ENCODE measurements around the gene ITGA7.
A peak's percentile ranks its signal among the peaks of the same experiment; 100 is the strongest.

Gene ITGA7

DNA sequence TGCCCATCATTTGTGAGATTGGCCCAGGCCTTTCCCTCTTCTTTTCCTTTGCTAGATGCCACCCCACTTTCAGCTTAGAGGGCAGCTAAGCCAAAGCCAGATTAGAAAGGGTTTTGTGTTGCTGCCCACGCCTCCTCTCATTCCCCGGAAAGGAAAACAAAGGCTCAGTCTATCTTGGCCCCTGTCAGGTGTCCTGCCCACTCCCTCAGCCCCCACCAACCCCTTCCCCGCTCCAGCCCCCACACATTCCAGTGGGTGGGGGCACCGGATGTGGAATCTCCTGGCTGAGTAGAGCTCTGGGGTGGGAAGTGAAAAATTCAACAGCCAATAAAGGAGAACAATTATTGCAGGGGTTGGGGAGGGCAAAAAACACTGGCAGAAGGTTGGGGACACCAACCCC is 10.3 kb upstream of the ITGA7 start:
- DNase-seq (ENCODE audit: low read depth in 2 of 2): no peak

DNA sequence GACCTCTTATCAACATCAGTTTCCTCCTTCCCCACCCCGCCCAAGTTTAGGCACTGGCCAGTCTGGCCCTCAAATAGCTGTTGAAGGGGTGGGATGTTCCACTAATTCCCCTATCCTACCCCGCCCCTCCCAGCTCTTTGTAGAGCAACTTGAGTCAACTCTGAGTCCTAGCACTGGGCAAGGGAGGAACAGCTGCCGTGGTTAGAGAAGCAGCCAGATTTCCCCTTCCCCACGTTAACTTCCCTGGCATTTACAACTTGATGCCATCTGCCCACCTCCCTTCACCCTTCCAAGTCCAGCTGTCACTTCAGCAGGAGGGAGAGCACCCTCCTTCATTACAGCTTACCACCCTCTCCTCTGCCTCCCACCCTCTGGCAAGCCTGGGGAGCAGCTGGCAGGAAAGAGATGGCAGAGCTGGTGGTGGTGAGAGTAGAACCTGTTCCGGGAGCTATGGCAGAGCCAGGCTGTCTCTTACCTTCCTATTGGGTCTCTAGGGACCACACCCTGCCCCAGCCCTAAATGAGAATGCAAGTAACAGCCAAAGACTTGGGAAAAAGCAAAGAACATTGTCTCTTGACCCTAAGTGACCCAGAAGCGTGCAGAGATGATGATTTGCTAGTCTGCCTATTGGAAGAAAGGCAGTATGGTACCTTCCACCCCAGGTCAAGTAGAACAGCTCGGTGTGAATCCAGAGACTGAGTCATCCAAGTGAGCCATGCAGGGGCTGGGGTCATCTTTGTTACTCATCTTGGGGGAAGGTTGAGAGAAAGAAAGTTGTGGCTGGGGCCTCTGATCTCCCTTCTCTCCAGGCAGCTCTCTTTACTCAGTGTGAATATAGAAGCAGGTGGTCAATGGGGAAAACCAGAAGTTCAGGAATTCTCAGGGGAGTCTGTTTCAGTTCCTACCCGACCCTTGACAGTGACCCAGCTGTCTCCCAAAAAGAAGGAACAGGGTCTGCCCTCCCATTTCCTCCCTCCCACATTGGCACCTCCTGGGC is 9.6 kb upstream of the ITGA7 start:
- DNase-seq (ENCODE audit: low read depth in 2 of 2): no peak

DNA sequence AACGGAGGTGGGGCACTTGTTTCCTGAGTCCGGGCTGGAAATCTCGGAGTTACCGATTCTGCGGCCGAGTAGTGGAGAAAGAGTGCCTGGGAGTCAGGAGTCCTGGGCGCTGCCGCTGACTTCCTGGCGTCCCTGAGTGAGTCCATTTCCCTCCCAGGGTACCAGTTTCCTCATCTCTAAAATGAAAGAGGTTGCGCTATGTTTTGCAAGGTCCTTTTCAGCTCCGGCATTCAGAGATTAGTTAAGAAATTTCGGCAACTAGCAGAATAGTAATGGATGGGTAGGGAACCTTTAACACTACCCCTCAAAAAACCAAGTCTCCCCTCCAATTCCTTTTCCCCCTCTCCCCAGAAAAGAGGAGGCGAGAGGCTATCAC is 8.9 kb upstream of the ITGA7 start:
- DNase-seq (ENCODE audit: low read depth in 2 of 2): no peak

DNA sequence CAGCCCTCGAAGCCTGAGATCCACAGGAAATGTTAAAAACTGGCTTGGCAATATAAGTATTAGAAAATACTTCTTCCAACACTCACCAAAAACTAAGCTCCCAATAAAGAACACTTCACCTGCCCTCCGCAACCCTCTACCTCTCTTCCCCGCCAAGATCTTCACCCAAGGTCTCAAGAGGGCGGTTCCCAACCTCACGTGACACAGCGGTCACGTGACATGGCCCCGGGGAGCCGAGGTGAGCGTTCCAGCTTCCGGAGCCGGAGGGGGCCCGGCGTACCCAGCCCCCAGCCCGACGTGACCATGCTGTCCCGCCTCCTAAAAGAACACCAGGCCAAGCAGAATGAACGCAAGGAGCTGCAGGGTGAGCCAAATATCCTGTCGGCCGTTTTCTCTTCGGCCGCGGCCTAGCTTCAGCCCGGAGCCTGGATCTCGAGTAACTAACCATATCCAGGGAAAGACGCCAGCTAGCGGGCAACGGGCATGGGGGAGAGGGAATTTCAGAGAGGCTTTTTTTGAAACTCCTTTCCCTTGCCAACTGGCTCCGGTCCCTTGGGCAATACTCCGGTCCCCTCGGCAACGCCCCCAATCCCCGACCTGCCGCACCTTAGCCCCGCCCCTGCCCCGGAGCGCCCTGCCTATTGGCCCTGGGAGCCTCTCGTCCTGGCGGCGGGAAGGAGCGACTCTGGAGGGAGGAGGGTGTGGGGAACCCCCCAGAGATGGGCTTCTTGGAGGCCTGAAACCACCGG is 8.3 kb upstream of the ITGA7 start, which contains the start of gene BLOC1S1:
Gene BLOC1S1, plus strand, starts transcription at position 214 of the 749 bp plus-strand sequence. Its CDS starts 6 bp downstream, at position 220.
- DNase-seq (ENCODE audit: low read depth in 2 of 2): peak; percentile 87 to 97

DNA sequence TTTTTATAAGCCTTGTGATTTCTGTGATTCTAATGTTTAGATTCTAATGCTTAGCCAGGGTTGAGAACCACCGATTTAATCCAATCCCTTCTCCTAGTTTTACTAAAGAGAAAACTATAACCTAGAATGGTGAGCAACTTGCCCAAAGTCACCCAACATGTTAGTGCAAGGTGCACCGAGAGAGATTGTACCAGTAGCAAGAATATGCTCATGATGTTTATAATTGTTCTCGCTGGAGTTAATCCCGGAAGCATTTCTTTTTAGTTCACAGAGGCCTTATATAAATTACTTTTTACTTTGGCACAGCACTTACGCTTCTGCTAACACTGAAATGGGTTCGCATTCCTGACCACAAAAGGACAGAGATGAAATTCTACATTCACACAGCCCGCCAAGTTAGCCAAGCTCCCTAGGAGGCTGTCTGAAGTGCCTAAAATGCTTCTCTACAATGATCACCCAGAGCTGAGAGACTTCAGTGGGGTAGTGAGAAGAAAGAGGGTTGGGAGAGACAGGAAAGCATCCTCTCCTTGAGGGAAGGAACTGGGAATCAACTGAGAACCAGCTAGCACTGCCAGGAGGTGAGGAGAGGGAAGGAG is 7.6 kb upstream of the ITGA7 start:
- no peak for DNase-seq (ENCODE audit: low read depth in 2 of 2)

DNA sequence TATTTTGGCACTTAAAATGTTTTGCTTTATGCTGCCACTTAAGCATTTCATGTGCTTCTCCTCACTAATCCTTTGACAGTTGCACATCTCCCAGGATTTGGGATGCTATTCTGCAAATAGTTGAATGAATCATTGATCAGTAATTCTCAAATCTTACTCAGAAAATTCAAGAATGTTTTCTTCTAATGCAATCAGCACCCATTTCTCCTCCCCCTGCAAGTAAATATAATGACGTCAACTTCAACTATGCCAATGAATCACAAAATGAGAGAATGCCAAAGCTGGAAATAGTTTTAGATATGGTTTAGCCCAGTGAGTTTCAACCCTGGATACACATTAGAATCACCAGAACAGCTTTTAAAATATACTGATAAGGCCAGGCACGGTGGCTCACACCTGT is 6.0 kb upstream of the ITGA7 start:
- DNase-seq (ENCODE audit: low read depth in 2 of 2): no peak

DNA sequence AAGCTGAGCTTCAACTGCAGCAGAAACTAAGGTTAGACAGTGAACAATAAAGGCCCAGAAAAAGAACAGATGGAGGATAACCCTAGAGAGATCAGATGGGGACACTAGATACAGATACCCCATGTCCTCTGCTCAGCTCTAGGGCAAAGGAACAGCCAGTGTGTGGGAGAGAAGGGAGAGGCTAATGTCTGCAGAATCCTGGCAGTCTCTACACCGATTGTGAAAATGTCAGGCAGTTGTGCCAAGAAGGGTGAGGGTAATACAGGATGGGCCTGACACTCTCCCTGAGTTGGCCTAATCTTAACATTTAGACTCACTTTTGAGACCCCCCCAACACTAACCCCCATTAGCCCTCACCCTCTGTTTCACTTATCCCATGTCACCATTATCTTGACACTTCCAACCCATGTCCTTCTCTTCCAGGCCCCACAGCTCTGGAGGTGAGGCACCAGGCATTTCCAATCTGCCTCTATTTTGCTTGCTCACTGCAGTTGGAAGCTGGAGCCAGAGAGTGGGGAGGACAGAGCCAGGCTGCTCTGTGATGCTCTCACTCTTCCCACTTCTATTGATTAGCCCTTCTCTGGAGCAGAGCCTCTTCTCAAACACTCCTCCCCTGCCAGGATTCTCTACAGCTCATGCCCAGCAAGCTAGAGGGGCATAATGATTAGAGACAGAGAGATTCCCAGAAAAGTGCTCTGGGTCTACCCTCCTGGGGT is 5.2 kb upstream of the ITGA7 start:
- DNase-seq (ENCODE audit: low read depth in 2 of 2): no peak

DNA sequence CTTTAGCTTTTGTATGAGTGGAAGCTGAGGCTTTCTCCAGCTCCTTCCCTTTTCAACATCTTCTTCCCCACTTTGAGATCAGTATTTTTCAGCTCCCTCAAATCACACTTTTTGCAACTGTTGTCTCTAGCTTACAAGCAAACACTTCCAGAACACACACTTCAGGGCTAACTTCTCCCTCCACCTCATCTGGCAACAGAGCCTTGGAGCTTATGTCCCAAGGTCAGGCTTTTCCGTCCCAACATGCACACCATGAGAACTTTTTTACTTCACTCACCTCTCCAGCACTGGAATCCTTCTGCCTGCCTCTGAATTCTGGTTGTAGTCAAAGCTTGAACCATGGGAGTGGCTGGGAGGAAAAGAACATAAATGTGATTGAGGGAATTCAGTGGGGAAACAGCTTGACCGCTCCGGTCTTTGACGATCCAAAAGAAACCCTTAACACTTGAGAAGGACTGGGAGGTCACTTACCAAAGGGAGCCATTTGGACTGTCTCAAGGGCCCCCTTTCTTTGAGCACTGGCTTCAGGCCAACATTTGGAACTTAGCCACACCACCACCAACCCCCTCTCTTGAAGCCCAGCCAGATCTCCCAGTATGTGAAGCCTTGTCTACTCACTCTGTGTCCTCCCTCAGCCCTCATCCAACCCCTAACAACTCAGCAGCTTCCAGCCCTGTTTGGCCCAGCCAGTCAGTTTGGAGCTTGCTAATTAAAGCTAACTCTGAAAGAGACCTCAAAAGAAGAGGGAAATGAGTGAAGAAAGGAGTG is 4.3 kb upstream of the ITGA7 start:
- no peak for DNase-seq (ENCODE audit: low read depth in 2 of 2)

DNA sequence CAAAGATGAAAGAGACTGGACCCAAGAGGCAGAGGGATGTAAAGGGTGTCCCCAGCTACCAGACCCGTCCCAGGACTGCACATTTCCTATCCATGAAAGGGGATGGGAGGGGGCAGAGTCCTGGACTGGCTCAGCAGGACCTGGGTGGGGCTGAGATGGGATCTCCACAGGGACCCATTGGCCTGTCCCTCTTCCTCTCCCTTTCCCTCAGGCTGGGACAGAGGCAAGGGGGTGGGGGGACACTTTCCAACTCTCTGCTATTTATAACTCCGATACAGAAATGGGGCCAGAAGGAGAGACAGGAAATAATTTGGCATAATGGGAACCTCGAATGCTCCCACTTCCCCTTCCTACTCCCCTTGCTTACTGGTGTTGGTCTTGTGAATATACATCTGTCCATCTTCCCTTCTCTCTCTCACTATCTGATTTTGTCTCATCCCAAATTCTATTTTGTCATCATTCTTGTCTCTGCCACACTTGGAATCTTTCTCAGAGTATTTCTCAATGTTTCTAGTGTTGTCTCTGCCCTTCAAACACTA is 1.1 kb upstream of the ITGA7 start:
- no peak for DNase-seq (ENCODE audit: low read depth in 2 of 2)

DNA sequence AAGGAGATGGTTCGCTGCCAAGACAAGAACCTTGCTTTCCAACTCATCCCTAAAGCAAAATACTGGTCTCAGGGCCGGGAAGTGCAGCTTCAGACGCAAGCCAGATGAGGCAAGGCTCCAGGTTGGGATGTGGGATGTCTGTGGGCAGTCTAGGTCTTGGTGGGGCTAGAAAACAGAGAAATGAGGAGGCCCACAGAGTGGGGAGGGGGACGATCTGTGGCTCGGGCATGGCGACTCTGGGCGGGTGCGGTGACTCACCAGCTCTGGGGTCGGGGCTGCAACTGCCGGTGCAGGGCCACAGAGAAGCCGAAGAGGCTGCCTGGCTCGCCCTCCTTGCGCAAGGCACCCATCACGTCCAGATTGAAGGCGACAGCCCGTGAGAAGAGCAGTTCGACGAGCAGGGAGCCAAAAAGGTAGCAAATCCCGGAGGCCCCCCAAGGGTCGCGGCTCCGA is 459 bp downstream of the ITGA7 start:
- no peak for DNase-seq (ENCODE audit: low read depth in 2 of 2)

DNA sequence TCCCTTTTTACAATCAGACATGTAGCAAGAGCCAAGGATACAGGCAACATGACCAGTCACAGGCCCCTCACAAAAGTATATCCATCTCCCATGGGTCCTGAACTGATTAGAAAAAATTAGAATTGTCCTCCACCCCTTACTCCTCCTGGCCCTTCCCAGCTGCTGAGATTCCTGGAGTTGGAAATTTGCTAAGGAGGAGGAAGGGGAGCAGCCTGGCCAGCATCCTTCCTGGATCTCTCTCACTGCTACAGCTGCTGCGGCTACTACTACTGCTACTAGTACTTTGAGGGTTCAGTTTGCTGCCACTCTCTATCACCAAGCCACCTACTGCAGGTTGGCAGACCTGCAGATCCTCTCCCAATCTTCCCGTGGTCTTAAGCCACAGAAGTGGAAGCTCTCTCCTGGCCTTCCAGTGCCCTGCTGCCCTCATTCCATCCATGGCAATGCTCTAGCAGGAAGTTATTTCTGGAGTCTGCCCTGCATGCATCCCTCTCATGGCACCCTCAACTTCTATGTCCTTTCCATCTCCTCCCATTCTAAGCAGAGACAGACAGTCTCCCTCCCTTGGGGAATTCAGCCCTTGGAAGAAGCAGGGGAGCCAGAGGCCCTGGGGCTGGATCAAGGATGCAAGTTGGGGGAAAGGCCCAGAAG is 1.0 kb downstream of the ITGA7 start:
- DNase-seq (ENCODE audit: low read depth in 2 of 2): no peak

DNA sequence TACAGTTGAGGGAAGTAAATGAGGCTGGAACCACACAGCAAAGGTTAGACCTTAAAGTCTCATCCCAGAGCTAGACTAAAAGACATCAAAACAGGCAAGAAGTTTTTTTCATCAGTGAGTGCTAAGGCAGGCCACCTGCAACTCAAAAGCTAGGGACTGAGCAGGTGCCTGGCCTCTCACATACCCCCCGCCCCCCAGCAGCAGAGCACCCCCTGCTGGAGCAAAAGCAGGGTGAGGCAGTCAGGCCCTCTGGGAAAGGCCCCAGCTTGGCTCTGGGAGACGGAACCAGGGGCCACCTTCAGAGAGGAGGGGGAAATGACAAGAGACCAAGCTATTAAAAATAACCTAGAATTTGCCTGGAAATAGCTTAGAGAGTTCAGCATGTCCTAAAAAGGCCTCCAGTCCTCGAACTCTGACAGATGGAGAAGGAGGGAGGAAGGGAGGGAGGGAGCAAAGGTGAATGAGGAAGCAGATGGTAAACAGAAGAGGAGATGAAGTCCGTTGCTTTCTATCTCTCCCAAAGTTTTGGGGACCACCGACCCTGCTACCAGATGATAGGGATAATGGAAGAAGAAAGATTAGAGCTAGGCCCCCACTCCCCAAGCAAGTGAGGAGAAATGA is 1.8 kb downstream of the ITGA7 start:
- DNase-seq (ENCODE audit: low read depth in 2 of 2): no peak

DNA sequence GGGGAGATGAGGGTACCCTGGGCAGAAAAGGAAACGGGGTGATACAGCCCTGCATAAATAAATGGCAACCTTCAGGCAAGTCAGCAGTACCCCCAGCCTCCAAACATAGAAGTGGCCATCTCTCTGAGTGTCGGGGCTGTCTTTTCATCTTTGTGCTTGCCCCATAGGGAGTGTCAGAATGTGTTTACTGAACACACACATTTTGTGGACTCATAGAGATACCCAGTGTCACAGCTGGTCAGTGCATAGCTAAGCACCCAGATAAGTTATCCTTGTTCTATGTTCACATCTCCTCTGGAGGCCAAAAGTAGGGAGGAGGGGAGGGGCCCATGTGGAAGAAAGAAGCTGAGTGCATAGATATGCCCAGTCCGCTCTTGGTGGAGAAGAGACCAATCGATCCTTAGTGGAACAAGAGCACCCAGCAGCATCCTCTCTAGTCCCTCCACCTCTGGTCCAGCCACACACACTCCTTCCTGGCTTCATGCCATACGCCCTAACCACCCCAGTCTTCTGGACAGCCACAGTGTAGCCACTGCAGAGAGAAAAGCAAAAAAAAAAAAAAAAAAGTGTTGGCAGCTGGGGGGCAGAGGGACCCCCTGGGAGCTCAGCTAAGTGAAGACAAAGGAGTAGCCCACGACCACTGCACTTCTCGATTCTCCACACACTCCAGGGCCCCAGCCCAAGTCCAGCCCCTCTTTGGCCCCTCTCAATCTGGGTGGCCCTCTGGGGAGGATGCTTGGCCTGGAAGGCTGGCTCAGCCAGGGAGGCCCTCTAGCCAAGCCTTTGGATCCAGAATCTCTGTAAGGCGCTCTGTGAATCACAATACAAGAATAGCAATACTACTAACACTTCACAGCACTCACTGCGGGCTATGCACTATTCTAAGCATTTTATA is 2.6 kb downstream of the ITGA7 start:
- DNase-seq (ENCODE audit: low read depth in 2 of 2): no peak

DNA sequence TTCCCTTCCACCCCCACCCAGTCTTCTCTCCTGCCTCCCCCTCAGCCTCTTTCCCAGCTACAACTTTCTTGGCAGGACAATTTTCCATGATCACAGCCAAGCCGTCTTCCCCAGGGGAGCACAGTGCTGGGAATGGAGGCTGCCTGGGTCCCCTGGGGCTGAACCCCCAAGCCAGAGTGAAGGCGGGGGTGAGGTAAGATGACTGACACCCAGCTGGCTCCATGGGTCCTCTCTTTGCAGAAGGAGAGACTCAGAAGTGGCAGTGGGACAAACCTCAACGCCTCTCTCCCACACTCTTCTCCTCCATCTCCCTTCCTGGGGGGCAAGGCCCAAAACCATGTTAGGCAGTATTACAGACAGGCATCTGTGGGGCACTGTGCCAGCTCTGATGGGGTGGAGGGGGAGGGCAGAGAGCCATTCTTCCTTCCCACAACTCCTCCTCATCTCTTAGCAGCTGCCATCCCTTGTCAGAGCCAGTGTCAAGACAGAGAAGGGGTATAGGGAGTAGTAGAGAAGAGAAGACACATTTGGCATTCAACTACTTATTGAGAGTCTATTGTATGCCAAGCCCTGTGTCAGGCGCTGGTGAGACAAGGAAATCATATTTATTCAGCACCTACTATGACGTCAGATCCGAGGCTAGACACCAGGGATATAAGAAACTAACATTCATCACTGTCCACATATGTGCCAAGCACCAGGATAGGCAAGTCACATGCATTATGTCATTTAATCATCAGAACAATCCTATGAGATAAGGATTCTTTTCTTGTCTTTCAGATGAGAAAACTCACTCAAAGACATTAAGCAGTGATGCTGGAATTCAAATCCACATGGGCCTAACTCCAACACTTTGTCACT is 3.6 kb downstream of the ITGA7 start:
- DNase-seq (ENCODE audit: low read depth in 2 of 2): no peak

DNA sequence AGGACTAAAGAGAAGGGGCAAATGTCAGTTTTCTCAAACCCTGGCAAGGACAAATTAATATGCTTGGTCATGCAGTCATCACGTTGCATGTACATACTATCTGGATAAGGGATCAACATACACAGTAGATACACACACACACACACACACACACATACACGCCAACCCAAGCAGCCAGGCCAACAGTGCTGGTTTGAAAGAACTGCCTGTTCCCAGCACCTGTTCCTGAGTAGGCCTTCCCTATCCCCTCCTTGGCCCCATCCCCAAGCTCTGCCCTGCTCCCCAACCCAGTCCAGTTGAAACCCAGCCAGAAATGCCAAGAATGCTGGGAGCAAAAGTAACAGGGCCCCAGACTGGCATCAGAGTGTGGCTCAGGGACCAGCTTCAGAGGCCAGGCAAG is 4.4 kb downstream of the ITGA7 start:
- no peak for DNase-seq (ENCODE audit: low read depth in 2 of 2)

DNA sequence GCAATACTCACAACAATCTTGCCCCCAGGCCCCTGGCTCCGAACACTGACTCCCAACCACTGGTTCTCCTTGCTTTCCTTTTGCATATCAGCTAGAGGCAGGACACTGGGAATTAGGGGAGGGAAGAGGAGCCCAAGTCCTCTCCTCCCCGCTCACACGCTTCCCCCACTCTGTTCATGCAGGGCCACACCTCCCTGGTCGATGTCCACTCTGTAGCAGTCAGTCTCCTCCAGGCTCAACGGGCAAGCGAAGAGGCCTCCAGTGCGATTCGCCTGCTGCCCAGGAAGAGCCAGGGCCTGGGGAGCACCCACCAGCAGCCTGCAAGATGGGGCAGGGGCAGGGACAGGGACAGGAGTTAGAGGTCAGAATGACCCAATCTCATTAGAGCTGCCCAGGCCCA is 4.8 kb downstream of the ITGA7 start:
- DNase-seq (ENCODE audit: low read depth in 2 of 2): no peak

DNA sequence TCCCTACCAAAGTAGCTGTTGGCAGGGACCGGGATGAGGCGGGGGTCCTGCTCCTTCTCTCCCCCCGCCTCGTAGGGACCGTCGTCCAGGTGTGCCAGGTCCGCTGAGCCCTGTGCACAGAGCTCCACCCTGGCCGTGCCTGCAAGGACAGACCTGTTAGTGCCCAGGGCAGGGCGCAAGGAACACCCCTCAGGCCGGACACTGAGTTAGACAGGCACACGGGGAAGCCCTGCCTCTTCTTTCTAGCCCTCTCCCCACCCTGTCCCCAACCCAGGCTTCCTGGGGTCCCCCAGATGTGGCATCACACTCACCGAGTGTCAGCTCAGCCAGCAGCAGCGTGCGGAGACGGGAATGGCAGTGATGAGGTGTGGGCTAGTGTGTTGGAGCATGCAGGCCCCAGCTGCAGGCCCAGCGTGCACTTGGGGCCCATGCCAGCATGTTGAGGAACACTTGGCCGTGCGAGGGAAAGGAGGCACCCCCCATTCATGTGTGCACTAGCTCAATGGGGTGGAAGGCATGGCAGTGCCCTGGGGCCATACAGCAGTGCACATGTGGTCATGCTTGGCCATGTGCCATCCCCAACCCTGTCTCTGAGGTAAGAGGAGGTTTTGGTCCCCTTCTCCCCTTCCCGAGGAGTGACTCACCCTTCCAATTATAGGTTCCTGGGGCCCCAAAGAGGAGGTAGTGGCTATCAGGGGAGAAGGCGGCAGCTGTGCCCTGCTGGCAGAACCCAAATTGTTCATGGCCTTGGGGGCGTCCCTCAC is 7.3 kb downstream of the ITGA7 start:
- no peak for DNase-seq (ENCODE audit: low read depth in 2 of 2)
